Neural cell (in vitro differentiated cells): ENCODE results near the gene B3GALT6. TPM values are rescaled to one million over a fixed set of nuclear protein-coding genes. Genes with fewer than 3 reads are reported as not detected.

ENCODE experiments used
- H2AFZ ChIP-seq: fragments of 200-600, 300-800 bp; sonication (generic), shearing (Covaris generic); 2 replicates; pipeline ENCODE4 v1.6.0; 2014; ENCODE audit warnings: low read depth, mild to moderate bottlenecking, antibody characterized with exemption, low read length, moderate library complexity
- H3F3A ChIP-seq: fragments of 200-600 bp; shearing (Covaris generic); 2 replicates; pipeline ENCODE4 v1.6.1; 2016; ENCODE audit warnings: mild to moderate bottlenecking, moderate library complexity, mixed read lengths, antibody characterized with exemption, low read length; ENCODE audit not compliant: insufficient read depth, poor library complexity, severe bottlenecking
- H3K27ac ChIP-seq: fragments of 200-600, 300-800 bp; sonication (generic), shearing (Covaris generic); 2 replicates; pipeline ENCODE4 v1.5.1; 2014; ENCODE audit warnings: mild to moderate bottlenecking, low read length, moderate library complexity
- H3K27me3 ChIP-seq: fragments of 300-800, 200-600 bp; sonication (generic), shearing (Covaris generic); 2 replicates; pipeline ENCODE4 v1.6.0; 2014; ENCODE audit warnings: mild to moderate bottlenecking, low read depth, low read length, moderate library complexity; ENCODE audit not compliant: insufficient read depth
- H3K36me3 ChIP-seq: fragments of 300-800, 200-600 bp; sonication (generic), shearing (Covaris generic); 2 replicates; pipeline ENCODE4 v1.5.1; 2014; ENCODE audit warnings: mild to moderate bottlenecking, antibody characterized with exemption, low read length, moderate library complexity; ENCODE audit not compliant: insufficient read depth
- H3K4me2 ChIP-seq: fragments of 300-800, 200-600 bp; sonication (generic), shearing (Covaris generic); 2 replicates; pipeline ENCODE4 v1.6.0; 2014; ENCODE audit warnings: mild to moderate bottlenecking, low read length
- H3K4me3 ChIP-seq: fragments of 300-800, 200-600 bp; sonication (generic), shearing (Covaris generic); 2 replicates; pipeline ENCODE4 v1.5.1; 2014; ENCODE audit warnings: mild to moderate bottlenecking, low read length, moderate library complexity
- H3K79me2 ChIP-seq: fragments of 200-600 bp; shearing (Covaris generic); replicated peaks from 2 replicates; pipeline ENCODE4 v1.6.0; 2014; ENCODE audit warnings: mild to moderate bottlenecking, low read length, moderate library complexity; ENCODE audit not compliant: insufficient read depth
- H3K9ac ChIP-seq: fragments of 300-800, 200-600 bp; sonication (generic), shearing (Covaris generic); 2 replicates; pipeline ENCODE4 v1.6.1; 2016; ENCODE audit warnings: mild to moderate bottlenecking, low read length, mixed read lengths
- H3K9me2 ChIP-seq: fragments of 200-600 bp; shearing (Covaris generic); 2 replicates; pipeline ENCODE4 v1.6.1; 2016; ENCODE audit warnings: mild to moderate bottlenecking, low read length, mixed read lengths; ENCODE audit not compliant: insufficient read depth
- H3K9me3 ChIP-seq: fragments of 200-600, 300-800 bp; sonication (generic), shearing (Covaris generic); 2 replicates; pipeline ENCODE4 v1.6.1; 2016; ENCODE audit warnings: mild to moderate bottlenecking, mixed run types, low read length, moderate library complexity, mixed read lengths
- H4K20me1 ChIP-seq: fragments of 200-600 bp; shearing (Covaris generic); 2 replicates; pipeline ENCODE4 v1.6.1; 2016; ENCODE audit warnings: mild to moderate bottlenecking, mixed run types; ENCODE audit not compliant: insufficient read depth
- EP300 ChIP-seq: fragments of 450-650 bp; conservative IDR thresholded peaks from 2 replicates; pipeline ENCODE4 v1.6.1; 2014; ENCODE audit warnings: antibody characterized with exemption, mild to moderate bottlenecking, moderate library complexity; ENCODE audit not compliant: poor library complexity, severe bottlenecking
- EZH2 ChIP-seq: fragments of 200-600, 300-800 bp; shearing (Covaris generic), sonication (generic); IDR thresholded peaks from 2 replicates; pipeline ENCODE4 v1.6.1; 2014; ENCODE audit warnings: antibody characterized with exemption, low read length, borderline replicate concordance, mild to moderate bottlenecking; ENCODE audit not compliant: insufficient read depth, poor library complexity, severe bottlenecking
- MXI1 ChIP-seq: fragments of 450-650 bp; conservative IDR thresholded peaks from 2 replicates; pipeline ENCODE4 v1.6.1; 2014; ENCODE audit warnings: antibody characterized with exemption, mild to moderate bottlenecking; ENCODE audit not compliant: poor library complexity, severe bottlenecking
- POLR2AphosphoS5 ChIP-seq: IDR thresholded peaks from 2 replicates; pipeline ENCODE4 v1.6.1; 2012
- RAD21 ChIP-seq: fragments of 450-650 bp; conservative IDR thresholded peaks from 2 replicates; pipeline ENCODE4 v1.6.1; 2014; ENCODE audit warnings: antibody characterized with exemption, mild to moderate bottlenecking, moderate library complexity
- SMC3 ChIP-seq: fragments of 450-650 bp; conservative IDR thresholded peaks from 2 replicates; pipeline ENCODE4 v1.6.1; 2014; ENCODE audit warnings: antibody characterized with exemption, mild to moderate bottlenecking, moderate library complexity; ENCODE audit not compliant: poor library complexity
- TAF1 ChIP-seq: IDR thresholded peaks from 2 replicates; pipeline ENCODE4 v1.6.1; 2012; ENCODE audit warnings: low read depth
- polyA plus RNA-seq: library from polyadenylated mRNA; depleted of rRNA; stranded (reverse); fragments of >200 nt; gene quantifications from 2 replicates; pipeline ENCODE4 v1.2.3, GENCODE V29; 2014
- TF ChIP-seq, protein P1 (sequence below): IDR thresholded peaks from 2 replicates; pipeline ENCODE4 v1.6.1; 2012; ENCODE audit warnings: borderline replicate concordance
- TF ChIP-seq, protein P2 (sequence below): fragments of 450-650 bp; IDR thresholded peaks from 2 replicates; pipeline ENCODE4 v1.5.1; 2014; ENCODE audit warnings: antibody characterized with exemption, mild to moderate bottlenecking, moderate library complexity; ENCODE audit not compliant: poor library complexity, severe bottlenecking

Gene B3GALT6
- polyA plus RNA-seq, 1 donor from 2014 or later, result 46.5 TPM

DNA sequence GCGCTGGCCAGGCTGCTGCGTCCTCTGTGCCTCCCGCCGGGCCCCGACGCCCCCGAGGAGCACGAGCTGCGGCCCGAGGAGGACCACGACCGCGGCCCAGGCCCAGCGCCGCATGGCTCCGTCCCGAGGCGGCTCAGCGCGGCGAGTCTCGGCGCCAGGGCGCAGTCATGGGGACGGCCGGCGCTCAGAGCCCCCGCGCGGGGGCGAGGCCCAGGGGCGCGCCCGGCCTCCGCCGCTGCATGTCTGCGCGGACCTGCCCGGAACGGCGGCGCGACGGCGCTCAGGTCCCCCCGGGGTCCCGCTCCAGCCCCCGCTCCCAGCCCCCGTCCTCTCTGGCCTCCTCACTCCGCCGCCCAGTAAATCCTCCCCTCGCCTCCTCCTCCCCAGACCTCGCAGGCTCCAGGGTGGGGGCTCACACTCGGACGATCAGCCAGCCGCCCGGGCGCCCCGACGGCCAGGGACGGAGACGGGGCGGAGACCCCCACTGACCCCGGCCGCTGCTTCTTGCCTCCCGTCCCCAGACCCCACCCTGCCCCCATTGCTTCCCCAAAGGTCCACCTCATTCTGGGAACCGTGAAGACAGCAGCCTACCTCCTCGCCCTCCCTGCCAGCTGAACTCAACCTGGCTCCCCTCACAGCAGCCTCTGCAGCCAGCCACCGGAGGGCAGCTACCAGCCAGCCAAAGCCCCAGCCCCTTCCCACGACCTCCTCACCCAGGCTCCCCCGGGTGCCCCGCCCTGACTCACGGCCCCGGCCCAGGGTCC is 14.7 kb downstream of the B3GALT6 start, which contains the start of gene C1QTNF12:
Gene C1QTNF12 (minus strand): TSS at position 146 of the 764 bp plus-strand sequence. CDS start 32 bp downstream, at position 114.
- Histone ChIP-seq H3K27me3 (peaks cover 3% of the 10 kb centered on the region), H3K36me3 (no peaks in the 10 kb centered on the region), H2AFZ (no peak within 1 kb of the TSS), H3K79me2 (no peaks in the 10 kb centered on the region), H3K27ac (no peak within 1 kb of the TSS), H3F3A (no peaks in the 10 kb centered on the region), H3K9me2 (no peaks in the 10 kb centered on the region), H4K20me1 (no peaks in the 10 kb centered on the region), H3K9me3 (no peaks in the 10 kb centered on the region), H3K4me2 (no peak within 1 kb of the TSS), H3K4me3 (no peak within 1 kb of the TSS), H3K9ac (no peak within 1 kb of the TSS)
- TF ChIP-seq TAF1, result no peak
- no peak for TF ChIP-seq EP300
- TF ChIP-seq, protein P1, sequence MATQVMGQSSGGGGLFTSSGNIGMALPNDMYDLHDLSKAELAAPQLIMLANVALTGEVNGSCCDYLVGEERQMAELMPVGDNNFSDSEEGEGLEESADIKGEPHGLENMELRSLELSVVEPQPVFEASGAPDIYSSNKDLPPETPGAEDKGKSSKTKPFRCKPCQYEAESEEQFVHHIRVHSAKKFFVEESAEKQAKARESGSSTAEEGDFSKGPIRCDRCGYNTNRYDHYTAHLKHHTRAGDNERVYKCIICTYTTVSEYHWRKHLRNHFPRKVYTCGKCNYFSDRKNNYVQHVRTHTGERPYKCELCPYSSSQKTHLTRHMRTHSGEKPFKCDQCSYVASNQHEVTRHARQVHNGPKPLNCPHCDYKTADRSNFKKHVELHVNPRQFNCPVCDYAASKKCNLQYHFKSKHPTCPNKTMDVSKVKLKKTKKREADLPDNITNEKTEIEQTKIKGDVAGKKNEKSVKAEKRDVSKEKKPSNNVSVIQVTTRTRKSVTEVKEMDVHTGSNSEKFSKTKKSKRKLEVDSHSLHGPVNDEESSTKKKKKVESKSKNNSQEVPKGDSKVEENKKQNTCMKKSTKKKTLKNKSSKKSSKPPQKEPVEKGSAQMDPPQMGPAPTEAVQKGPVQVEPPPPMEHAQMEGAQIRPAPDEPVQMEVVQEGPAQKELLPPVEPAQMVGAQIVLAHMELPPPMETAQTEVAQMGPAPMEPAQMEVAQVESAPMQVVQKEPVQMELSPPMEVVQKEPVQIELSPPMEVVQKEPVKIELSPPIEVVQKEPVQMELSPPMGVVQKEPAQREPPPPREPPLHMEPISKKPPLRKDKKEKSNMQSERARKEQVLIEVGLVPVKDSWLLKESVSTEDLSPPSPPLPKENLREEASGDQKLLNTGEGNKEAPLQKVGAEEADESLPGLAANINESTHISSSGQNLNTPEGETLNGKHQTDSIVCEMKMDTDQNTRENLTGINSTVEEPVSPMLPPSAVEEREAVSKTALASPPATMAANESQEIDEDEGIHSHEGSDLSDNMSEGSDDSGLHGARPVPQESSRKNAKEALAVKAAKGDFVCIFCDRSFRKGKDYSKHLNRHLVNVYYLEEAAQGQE, result no peak
- no peak for TF ChIP-seq MXI1
- no peak for TF ChIP-seq SMC3
- TF ChIP-seq EZH2, result no peak
- TF ChIP-seq RAD21, result no peak
- TF ChIP-seq POLR2AphosphoS5, result no peak
- TF ChIP-seq, protein P2, sequence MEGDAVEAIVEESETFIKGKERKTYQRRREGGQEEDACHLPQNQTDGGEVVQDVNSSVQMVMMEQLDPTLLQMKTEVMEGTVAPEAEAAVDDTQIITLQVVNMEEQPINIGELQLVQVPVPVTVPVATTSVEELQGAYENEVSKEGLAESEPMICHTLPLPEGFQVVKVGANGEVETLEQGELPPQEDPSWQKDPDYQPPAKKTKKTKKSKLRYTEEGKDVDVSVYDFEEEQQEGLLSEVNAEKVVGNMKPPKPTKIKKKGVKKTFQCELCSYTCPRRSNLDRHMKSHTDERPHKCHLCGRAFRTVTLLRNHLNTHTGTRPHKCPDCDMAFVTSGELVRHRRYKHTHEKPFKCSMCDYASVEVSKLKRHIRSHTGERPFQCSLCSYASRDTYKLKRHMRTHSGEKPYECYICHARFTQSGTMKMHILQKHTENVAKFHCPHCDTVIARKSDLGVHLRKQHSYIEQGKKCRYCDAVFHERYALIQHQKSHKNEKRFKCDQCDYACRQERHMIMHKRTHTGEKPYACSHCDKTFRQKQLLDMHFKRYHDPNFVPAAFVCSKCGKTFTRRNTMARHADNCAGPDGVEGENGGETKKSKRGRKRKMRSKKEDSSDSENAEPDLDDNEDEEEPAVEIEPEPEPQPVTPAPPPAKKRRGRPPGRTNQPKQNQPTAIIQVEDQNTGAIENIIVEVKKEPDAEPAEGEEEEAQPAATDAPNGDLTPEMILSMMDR, result no peak

GRCh38 chr1:1247341-1247913 is 15.4 kb downstream of the B3GALT6 start:
- Histone ChIP-seq H3K27ac (no peak overlapping the region), H4K20me1 (no peaks in the 10 kb centered on the region), H3K4me3 (no peak overlapping the region), H3K9me2 (no peaks in the 10 kb centered on the region), H3K36me3 (no peaks in the 10 kb centered on the region), H3K4me2 (no peak overlapping the region), H3K9me3 (no peaks in the 10 kb centered on the region), H2AFZ (no peak overlapping the region), H3K27me3 (peaks cover 3% of the 10 kb centered on the region), H3F3A (no peaks in the 10 kb centered on the region), H3K79me2 (no peaks in the 10 kb centered on the region), H3K9ac (no peak overlapping the region)
- TF ChIP-seq RAD21, result no peak
- TF ChIP-seq MXI1, result no peak
- TF ChIP-seq EP300, result no peak
- TF ChIP-seq EZH2, result no peak
- TF ChIP-seq, protein P2, result no peak
- no peak for TF ChIP-seq POLR2AphosphoS5
- TF ChIP-seq, protein P1, result no peak
